ENCODE results near the gene NOTO. TPM values are rescaled to one million over a fixed set of nuclear protein-coding genes. Genes with fewer than 3 reads are reported as not detected.

Gene NOTO
- total RNA-seq, 1 donor from 2014 or later, result not detected

DNA sequence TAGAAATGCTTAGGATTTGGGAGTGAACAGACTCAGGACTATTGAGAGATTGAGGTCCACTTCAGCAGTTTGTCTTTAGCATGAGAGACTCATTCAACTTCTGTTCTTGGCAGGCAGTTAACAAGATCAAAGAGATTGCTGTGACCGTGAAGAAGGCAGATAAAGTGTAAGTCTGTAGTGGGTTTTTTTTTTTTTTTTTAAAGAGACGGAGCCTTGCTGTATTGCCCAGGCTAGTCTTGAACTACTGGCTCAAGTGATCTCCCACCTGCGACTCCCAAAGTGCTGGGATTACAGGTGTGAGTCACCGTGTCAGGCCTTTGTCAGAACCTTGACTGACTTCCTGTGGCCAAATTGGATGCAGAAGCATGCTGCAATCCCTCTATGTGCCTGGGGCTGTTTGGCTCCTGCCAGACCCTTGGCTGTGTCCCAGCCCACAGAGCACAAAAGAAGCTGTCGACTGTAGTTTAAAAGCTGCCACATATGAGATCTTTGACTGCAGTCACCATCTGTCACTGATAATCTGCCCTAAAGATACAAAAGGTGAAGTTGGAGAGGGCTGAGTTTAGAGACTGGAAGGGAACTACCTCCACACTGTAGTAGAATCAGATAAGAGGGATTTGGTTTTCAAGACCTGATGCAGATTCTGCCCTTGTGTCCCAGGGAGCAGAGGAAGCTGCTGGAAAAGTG is 41.7 kb downstream of the NOTO start:
- no peaks in the 10 kb centered on the region for H3K9me3 Mint-ChIP-seq
- H3K4me3 Mint-ChIP-seq, result no peak overlapping the region
- H3K36me3 Mint-ChIP-seq, result peaks cover 27% of the 10 kb centered on the region
- TF ChIP-seq CTCF (IDR thresholded peaks at IDR 0.05; ENCODE audit: unreplicated experiment), result no peak
- H3K4me1 Mint-ChIP-seq, result peaks cover 12% of the 10 kb centered on the region
- no peak for DNase-seq (ENCODE audit: low spot score in 2 of 2, unreplicated experiment in 2 of 2)
- H3K27ac Mint-ChIP-seq, result peak overlapping the region; percentile 53
- no peaks in the 10 kb centered on the region for H3K27me3 Mint-ChIP-seq (ENCODE audit: low read depth)

DNA sequence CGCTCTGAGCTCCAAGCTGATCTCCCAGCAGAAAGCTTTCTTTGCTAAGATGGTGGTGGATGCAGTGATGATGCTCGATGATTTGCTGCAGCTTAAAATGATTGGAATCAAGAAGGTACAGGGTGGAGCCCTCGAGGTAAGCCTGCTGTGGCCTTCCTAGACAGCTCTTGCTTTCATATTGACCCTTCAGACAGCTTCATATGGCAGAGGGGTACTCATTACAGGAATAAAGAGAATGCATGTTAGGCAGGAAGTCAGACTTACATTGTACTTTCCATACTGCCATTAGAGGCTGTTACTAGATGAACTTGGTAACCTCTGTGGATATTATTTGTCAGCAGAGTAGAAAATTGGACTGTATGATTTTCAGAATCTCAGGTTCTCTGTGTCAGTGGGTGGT is 42.2 kb downstream of the NOTO start:
- Mint-ChIP-seq H3K27me3 (ENCODE audit: low read depth) (no peaks in the 10 kb centered on the region), H3K9me3 (no peaks in the 10 kb centered on the region), H3K36me3 (peaks cover 32% of the 10 kb centered on the region), H3K27ac (peak overlapping the region; percentile 41), H3K4me3 (no peak overlapping the region), H3K4me1 (peaks cover 12% of the 10 kb centered on the region)
- no peak for TF ChIP-seq CTCF (IDR thresholded peaks at IDR 0.05; ENCODE audit: unreplicated experiment)
- DNase-seq (ENCODE audit: low spot score in 2 of 2, unreplicated experiment in 2 of 2), result no peak

GRCh38 chr2:73246850-73247249 is 44.5 kb downstream of the NOTO start:
- no peak overlapping the region for H3K27ac Mint-ChIP-seq
- H3K9me3 Mint-ChIP-seq, result no peaks in the 10 kb centered on the region
- no peak for DNase-seq (ENCODE audit: low spot score in 2 of 2, unreplicated experiment in 2 of 2)
- peaks cover 12% of the 10 kb centered on the region for H3K4me1 Mint-ChIP-seq
- no peak for TF ChIP-seq CTCF (IDR thresholded peaks at IDR 0.05; ENCODE audit: unreplicated experiment)
- H3K27me3 Mint-ChIP-seq (ENCODE audit: low read depth), result no peaks in the 10 kb centered on the region
- no peak overlapping the region for H3K4me3 Mint-ChIP-seq
- H3K36me3 Mint-ChIP-seq, result peaks cover 46% of the 10 kb centered on the region

DNA sequence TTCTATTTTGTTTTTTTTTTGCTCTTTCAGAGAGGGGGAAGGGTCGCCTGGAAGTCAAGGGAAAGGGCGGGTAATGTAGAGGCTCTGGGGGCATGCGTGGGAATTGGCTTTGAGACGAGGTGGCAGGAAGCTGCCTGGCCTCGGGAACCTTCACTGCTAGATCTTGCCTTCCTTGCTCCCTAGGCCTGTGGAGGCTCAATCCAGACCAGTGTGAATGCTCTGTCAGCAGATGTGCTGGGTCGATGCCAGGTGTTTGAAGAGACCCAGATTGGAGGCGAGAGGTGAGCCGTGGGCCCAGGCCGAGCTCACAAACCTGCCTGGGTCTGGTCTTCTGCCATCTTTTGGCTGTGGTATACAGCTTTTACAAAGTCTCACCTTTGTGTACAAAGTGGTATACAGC is 47.3 kb downstream of the NOTO start:
- H3K4me3 Mint-ChIP-seq, result no peak overlapping the region
- H3K36me3 Mint-ChIP-seq, result peaks cover 49% of the 10 kb centered on the region

DNA sequence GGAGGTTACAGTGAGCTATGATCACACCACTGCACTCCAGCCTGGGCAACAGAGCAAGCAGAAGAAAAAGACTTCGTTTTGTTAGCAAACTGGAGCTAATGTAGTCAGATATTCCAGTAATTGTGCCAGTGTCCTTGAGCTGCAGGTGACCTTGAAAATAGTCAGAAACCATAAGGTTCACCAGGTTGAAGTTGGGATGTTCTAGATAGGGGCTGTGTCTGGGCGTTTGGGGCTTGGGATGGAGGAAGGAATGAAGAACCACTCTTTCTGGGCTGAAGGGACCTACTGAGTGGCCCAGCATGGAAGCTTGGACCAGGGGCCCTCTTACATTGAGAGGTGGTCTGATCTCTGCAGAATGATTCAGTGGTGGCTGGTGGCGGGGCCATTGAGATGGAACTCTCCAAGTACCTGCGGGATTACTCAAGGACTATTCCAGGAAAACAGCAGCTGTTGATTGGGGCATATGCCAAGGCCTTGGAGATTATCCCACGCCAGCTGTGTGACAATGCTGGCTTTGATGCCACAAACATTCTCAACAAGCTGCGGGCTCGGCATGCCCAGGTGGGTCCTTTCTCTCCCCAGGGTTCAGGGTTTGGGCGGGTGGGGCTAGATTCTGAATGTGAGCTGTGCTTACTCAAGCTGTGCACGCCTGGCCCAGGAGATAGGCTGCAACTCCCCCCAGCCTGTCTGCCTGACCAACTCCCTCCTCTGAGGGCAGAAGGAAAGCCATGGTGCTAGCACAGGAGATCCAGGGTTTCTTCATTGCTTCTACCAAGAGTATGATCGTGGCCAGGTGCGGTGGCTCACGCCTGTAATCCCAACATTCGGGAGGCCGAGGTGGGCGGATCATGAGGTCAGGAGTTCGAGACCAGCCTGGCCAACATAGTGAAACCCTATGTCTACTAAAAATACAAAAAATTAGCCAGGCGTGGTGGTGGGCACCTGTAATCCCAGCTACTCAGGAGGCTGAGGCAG is 48.8 kb downstream of the NOTO start:
- no peak for DNase-seq (ENCODE audit: low spot score in 2 of 2, unreplicated experiment in 2 of 2)
- Mint-ChIP-seq H3K9me3 (no peaks in the 10 kb centered on the region), H3K4me3 (no peak overlapping the region), H3K4me1 (no peaks in the 10 kb centered on the region), H3K27me3 (ENCODE audit: low read depth) (no peaks in the 10 kb centered on the region), H3K36me3 (peaks cover 40% of the 10 kb centered on the region), H3K27ac (no peak overlapping the region)
- no peak for TF ChIP-seq CTCF (IDR thresholded peaks at IDR 0.05; ENCODE audit: unreplicated experiment)

More for the DNA sequence above, 47.3 kb downstream of the NOTO start:
- H3K4me1 Mint-ChIP-seq, result no peaks in the 10 kb centered on the region
- DNase-seq (ENCODE audit: low spot score in 2 of 2, unreplicated experiment in 2 of 2), result no peak
- H3K27me3 Mint-ChIP-seq (ENCODE audit: low read depth), result no peaks in the 10 kb centered on the region
- H3K9me3 Mint-ChIP-seq, result no peaks in the 10 kb centered on the region
- H3K27ac Mint-ChIP-seq, result no peak overlapping the region
- no peak for TF ChIP-seq CTCF (IDR thresholded peaks at IDR 0.05; ENCODE audit: unreplicated experiment)

Data from mesothelial cell of epicardium (in vitro differentiated cells).